NB4 (cell line): ENCODE data around the gene ZNF3.

Experiments used
- DNase-seq: peaks from one replicate; pipeline ENCODE4 v3.0.0; 2010; ENCODE audit warnings: low read depth
- H3K4me3 ChIP-seq: one replicate; pipeline ENCODE4 v1.5.1; 2011; ENCODE audit warnings: mild to moderate bottlenecking, low read depth, low read length, moderate library complexity
- CTCF ChIP-seq: IDR thresholded peaks from one replicate; pipeline ENCODE4 v1.5.1; 2012; ENCODE audit warnings: low read depth, low read length
- MAX ChIP-seq: IDR thresholded peaks from 2 replicates; pipeline ENCODE4 v1.6.1; 2011; ENCODE audit warnings: low read depth, low read length
- MYC ChIP-seq: IDR thresholded peaks from 2 replicates; pipeline ENCODE4 v1.6.1; 2011; ENCODE audit warnings: low read depth, low read length
- POLR2A ChIP-seq: IDR thresholded peaks from 2 replicates; pipeline ENCODE4 v1.6.1; 2011; ENCODE audit warnings: mild to moderate bottlenecking; ENCODE audit not compliant: insufficient read length; ENCODE audit errors: extremely low read depth

ZNF3 gene

GRCh38 chr7:100053215-100053614 lies 28.3 kb downstream of the ZNF3 start:
- TF ChIP-seq CTCF (peak; percentile 24), MAX (no peak)
- peak; percentile 79 for DNase-seq
- H3K4me3 ChIP-seq, result no peak overlapping the region

- TF ChIP-seq MAX (no peak), MYC (no peak), CTCF (no peak), POLR2A (no peak)
- no peak overlapping the region for H3K4me3 ChIP-seq
- DNase-seq, result no peak
Measured at GRCh38 chr7:100051611-100052010, 29.9 kb downstream of the ZNF3 start.

- TF ChIP-seq CTCF, result peak; percentile 23
- no peak; the same call in none of the 2 replicates for TF ChIP-seq MYC
- TF ChIP-seq POLR2A, result peak; percentile 92
- peak; percentile 72 for TF ChIP-seq MAX
- DNase-seq, result peak; percentile 91
- H3K4me3 ChIP-seq, result peak within 1 kb of the TSS; percentile 68
Measured at GRCh38 chr7:100049441-100050291, 31.9 kb downstream of the ZNF3 start, which contains the start of gene ZSCAN21. Gene ZSCAN21 (plus strand): TSS chr7:100049774. CDS start chr7:100057007, 7,233 bp downstream.

GRCh38 chr7:100048680-100049079 lies 32.8 kb downstream of the ZNF3 start:
- no peak overlapping the region for H3K4me3 ChIP-seq
- DNase-seq, result no peak
- TF ChIP-seq MAX (no peak), CTCF (no peak), POLR2A (no peak), MYC (no peak)

- DNase-seq, result no peak
- TF ChIP-seq MYC (no peak), MAX (no peak), CTCF (no peak), POLR2A (no peak)
- H3K4me3 ChIP-seq, result no peak overlapping the region
Measured at GRCh38 chr7:100044718-100045117, 36.8 kb downstream of the ZNF3 start.
